ENCODE results near the gene HK2. TPM values are rescaled to one million over a fixed set of nuclear protein-coding genes. Genes with fewer than 3 reads are reported as not detected.
A peak's percentile ranks its signal among the peaks of the same experiment; 100 is the strongest.
"Not testable (repeated sequence)": the region's sequence is repeated elsewhere in the genome, so short reads cannot be mapped to it uniquely, and the experiment has no call there.

The HK2 gene
- 8.5 and 9.8 TPM in 2 replicates for total RNA-seq (2014; rRNA removed)
- polyA plus RNA-seq (2012), result 8.1 TPM

DNA sequence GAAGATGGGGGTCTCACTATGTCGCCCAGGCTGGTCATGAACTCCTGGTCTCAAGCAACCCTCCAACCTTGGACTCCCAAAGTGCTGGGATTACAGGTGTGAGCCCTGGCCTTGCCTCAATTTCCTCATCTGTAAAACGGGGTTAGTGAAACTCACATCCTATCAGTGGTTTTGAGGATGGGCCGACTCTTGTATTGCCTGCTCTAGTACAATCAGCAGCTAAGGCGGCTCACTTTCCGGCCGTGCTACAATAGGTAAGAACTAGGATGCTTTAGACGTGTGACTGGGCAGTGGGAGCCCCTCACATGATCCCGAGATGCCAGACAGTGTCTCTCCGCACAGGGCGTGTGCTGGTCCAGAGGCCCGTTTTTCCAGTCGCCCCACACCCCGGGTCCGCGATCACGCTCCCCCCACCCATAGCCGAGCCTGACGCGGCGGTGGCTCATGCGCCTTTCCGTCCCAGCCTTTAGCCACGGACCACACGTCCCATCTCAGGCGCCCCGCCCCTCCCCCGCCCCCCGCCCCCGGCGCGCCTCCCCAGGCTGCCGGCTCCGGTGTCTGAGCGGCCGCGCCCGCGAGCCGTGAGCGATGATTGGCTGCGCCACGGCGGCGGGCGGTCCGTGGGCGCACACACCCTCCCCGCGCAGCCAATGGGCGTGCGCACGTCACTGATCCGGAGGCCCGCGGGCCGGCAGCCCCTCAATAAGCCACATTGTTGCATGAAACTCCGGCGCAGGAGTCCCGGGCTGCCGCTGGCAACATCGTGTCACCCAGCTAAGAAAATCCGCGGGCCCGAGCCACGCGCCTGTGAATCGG lies at the start of gene HK2:
TSS of gene HK2 (plus strand) at position 710 of the 816 bp plus-strand sequence. CDS start 454 bp downstream, outside the sequence.
- peak; percentile 77 for DNase-seq (ENCODE audit: low read depth)

- DNase-seq (ENCODE audit: low read depth), result no peak
These were observed 44.7 kb upstream of the HK2 start for GRCh38 chr2:74789271-74789670.

GRCh38 chr2:74792282-74792681 lies 41.6 kb upstream of the HK2 start:
- no peak for DNase-seq (ENCODE audit: low read depth)

DNA sequence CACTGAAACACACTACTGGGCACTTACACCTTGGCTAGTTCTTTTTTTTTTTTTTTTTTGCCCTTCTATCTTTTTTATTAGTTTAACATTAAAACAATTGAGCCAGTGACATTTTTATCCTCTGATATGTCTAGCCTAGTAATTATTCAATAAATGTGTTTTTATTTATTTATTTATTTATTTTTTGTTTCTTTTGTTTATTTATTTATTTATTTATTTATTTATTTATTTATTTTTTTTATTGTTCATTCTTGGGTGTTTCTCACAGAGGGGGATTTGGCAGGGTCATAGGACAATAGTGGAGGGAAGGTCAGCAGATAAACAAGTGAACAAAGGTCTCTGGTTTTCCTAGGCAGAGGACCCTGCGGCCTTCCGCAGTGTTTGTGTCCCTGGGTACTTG lies 39.0 kb upstream of the HK2 start:
- DNase-seq (ENCODE audit: low read depth), result not testable (repeated sequence)

DNA sequence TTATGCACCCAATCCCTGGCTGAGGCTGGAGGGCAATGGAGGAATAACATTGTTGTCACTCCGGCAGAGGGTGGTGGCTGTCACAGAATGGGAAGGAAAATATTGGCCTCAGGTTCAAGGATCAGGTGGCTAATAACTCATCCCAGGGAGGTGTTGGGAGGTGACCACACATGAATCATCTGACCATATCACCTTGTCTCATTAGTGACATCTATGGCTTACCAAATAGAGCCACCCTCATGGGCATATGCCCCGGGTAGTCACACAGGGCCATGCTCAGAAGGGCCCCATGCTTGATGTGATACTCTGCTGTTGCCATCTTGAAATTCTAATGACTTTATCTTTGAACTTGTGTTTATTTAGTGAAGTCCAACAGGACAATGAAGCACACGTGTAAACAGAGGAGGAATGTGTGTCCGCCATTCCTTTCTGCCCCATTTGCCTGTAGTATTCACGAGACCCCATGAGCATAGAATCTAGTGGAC lies 27.5 kb upstream of the HK2 start:
- no peak for DNase-seq (ENCODE audit: low read depth)

DNA sequence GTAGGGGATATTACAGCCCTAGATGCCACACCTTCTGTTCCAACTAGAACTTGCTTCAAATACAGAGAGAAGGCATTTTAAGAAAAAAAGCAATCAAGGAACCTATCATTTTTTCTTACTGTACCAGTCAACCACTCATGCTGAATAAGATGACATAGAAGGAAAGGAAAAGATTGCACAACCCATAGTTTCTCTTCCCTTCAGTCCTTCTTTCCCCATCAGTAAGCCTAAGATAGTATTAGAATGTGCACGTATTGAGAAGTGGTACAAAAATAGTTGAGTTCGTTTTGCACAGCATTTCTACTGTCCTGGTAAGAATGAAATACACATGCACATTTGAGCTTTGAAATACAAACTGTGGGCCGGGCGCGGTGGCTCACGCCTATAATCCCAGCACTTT lies 27.0 kb upstream of the HK2 start:
- DNase-seq (ENCODE audit: low read depth), result no peak

DNA sequence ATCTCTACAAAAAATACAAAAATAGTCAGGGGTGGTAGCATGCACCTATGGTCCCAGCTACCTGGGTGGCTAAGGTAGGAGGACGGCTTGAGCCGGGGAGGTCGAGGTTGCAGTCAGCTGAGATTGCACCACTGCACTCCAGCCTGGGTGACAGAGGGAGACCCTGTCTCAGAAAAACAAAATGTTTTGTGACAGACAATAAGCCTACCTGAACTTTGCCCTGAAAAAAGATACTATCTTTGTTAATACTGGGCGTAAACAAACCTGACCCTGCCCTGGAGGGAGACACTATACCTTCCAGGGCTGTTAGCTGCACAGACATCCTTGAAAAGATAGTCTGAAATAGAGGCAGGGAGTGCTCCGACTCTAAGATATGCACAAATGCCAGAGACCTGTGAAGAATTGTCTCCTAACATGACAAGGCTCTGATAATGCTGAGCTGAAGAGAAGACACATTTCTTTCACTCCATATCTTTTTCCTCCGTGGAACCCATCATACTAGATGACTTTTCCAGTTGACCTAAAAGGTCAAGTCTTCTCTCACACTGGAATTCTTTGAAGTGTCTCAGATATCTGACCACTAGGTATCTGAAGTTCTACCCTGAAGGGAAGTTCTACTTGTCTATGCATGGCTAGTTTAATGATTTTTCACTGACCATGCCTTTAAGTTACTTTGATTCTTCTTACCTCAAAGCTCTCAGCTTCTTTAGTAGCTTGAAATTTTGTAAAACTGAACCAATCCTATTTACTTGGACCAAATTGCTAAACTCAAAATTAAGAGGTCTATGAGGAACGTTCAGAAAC lies 20.9 kb upstream of the HK2 start:
- no peak for DNase-seq (ENCODE audit: low read depth)

- no peak for DNase-seq (ENCODE audit: low read depth)
These were observed 19.8 kb upstream of the HK2 start for GRCh38 chr2:74814102-74814501.

GRCh38 chr2:74815941-74816340 lies 18.0 kb upstream of the HK2 start:
- DNase-seq (ENCODE audit: low read depth), result no peak

- no peak for DNase-seq (ENCODE audit: low read depth)
These were observed 17.2 kb upstream of the HK2 start for GRCh38 chr2:74816540-74817303.

GRCh38 chr2:74817304-74817675 lies 16.6 kb upstream of the HK2 start:
- no peak for DNase-seq (ENCODE audit: low read depth)

- DNase-seq (ENCODE audit: low read depth), result no peak
These were observed 14.2 kb upstream of the HK2 start for GRCh38 chr2:74819702-74820101.

- DNase-seq (ENCODE audit: low read depth), result peak; percentile 39
These were observed 12.5 kb upstream of the HK2 start for GRCh38 chr2:74821177-74822126.

DNA sequence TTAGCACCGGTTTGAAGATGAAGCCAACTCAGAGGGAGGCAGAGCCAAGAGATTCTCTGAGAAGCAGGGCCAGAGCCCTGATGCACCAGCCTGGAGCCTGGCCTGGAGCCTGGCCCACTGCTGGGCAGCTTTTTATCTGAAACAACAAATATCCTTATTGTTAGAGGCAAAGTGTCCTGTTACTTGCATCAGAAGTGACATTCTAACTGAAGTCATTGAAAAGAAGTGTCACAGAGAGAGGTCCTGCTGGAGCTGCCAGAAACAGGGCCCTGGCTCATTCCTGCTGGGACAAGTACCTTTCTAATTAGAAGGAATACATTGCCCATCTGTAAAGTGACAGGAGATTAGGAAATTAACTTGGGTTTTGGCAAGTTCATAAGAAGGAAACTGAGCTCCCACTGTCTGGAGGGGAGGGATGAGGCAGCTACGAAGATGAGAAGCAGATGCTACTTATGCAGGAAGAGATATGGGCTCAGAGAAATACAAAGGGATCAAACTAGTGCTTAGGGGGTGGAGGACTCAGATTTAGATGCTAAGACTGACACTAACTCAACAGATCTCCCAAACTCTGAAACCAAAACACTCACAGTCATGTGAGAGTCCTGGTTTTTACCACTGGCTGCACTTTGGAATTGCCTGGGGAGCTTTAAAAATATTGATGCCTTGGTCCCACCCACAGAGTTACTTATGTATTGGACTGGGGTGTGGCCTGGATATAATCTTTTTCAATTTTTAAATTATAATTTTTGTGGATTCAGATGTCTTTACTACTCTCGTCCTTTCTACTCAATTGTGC lies 11.0 kb upstream of the HK2 start:
- no peak for DNase-seq (ENCODE audit: low read depth)

DNA sequence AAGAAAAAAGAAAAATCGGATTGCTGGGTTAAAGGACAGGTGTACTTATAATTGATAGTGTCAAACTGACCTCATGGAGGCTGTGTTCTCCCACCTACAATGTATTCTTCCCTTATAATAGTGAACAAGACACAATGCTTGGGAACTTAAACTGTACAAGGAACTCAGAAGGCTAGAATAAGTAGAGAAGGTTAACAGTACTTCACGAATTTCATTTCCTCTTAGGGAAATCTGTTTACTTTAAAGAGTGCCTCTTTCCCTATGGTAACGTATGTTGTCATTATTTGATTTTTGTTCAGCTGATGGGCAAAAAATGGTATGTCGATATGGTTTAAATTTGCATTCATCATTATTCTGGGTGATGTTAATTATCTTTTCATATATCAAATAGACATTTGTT lies 9.2 kb upstream of the HK2 start:
- no peak for DNase-seq (ENCODE audit: low read depth)

DNA sequence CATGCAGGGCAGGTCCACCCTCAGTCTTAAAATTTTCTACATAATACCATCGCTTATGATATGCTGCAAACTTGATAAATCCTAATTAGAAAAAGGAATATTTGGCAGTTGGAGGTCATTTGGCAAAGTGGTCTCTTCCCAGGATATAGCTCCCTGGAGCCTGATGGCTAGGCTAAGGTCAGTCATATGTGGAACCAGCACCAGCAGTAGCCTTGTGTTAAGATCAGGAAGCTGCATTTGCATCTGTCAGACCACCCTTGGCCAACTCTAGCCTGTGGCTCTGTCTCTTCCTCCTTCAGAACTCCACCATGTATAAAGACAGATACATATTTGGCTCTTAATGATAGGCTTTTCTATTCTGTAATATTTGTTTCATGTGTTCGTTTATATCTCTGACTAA lies 5.4 kb upstream of the HK2 start:
- DNase-seq (ENCODE audit: low read depth), result no peak

DNA sequence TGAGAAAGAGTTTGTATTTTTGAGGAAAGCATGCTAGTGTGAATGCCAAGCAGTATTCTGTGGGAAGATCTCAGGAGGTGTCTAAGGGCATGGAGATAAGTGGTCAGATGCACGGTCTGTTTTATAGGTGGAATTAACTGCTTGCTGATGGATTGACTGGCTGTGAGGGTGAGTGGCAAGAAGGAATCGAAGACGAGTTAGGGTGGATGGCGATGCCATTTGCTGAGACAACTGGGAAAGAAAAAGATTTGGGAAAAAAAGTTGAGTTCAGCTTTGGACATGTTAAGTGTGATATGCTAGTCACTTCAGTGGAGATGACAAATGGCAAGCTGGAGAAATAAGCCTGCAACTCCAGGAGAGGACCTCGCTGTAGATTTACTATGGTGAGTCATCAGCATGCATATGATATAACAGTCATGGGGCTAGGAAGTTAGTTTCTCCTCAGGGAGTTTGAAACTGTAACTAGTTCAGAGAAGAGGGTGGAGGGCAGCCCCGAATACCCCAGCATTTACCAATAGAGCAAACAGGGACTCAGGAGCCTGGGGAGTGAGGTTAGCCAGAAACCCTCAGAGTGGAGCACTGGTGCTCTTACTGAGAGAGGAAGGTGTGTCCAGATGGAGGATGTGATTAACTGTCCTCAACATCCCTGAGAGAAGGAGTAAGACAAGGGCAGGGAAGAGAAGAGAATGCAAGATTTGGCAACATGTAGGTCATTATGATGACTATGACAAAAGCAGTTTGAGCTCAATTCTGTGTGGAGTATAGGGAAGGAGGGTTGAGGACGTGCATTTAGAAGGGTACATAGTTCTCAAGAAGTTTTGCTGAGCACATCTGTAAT lies 2.0 kb upstream of the HK2 start:
- DNase-seq (ENCODE audit: low read depth), result no peak

- not testable (repeated sequence) for DNase-seq (ENCODE audit: low read depth)
These were observed 386 bp downstream of the HK2 start for GRCh38 chr2:74834234-74834791.

Data from LHCN-M2 (cell line).